Mesenchymal stem cell (in vitro differentiated cells and primary cell): ENCODE measurements around the gene CNR1.

Source experiments
- DNase-seq: peaks from one replicate; pipeline ENCODE4 v3.0.0-alpha.2; 2013
- H2AFZ ChIP-seq: one replicate; pipeline ENCODE4 v1.6.1; 2013; ENCODE audit warnings: low read depth, mild to moderate bottlenecking, control low read depth, inconsistent platforms, low read length, moderate library complexity
- H2AK5ac ChIP-seq: 2 replicates; pipeline ENCODE4 v1.6.1; 2013; ENCODE audit warnings: low read length, moderate library complexity, mild to moderate bottlenecking, inconsistent platforms; ENCODE audit not compliant: severe bottlenecking
- H2BK120ac ChIP-seq: one replicate; pipeline ENCODE4 v1.6.1; 2013; ENCODE audit warnings: low read depth, mild to moderate bottlenecking, inconsistent platforms, low read length, moderate library complexity
- H2BK12ac ChIP-seq, 2 experiments: one replicate each; pipeline ENCODE4 v1.6.1; 2013; ENCODE audit warnings: inconsistent platforms in 2 of 2, low read length in 2 of 2, mild to moderate bottlenecking in 2 of 2, moderate library complexity in 2 of 2, control low read depth in 1 of 2
- H2BK15ac ChIP-seq: one replicate; pipeline ENCODE4 v1.6.1; 2013; ENCODE audit warnings: mild to moderate bottlenecking, low read depth, inconsistent platforms; ENCODE audit not compliant: poor library complexity, severe bottlenecking
- H2BK5ac ChIP-seq: 2 replicates; pipeline ENCODE4 v1.6.1; 2013; ENCODE audit warnings: low read depth, mild to moderate bottlenecking, low read length, control low read depth, inconsistent platforms; ENCODE audit not compliant: poor library complexity, severe bottlenecking
- H3K14ac ChIP-seq, 2 experiments: one replicate each; pipeline ENCODE4 v1.6.1; 2013; ENCODE audit warnings: inconsistent platforms in 2 of 2, low read length in 2 of 2, control low read depth in 1 of 2, mild to moderate bottlenecking in 1 of 2, moderate library complexity in 1 of 2
- H3K18ac ChIP-seq, 2 experiments: one replicate each; pipeline ENCODE4 v1.6.1; 2013; ENCODE audit warnings: inconsistent platforms in 2 of 2, low read length in 2 of 2, control low read depth in 1 of 2, low read depth in 1 of 2, mild to moderate bottlenecking in 1 of 2
- H3K23ac ChIP-seq, 2 experiments: one replicate each; pipeline ENCODE4 v1.6.1; 2013; ENCODE audit warnings: inconsistent platforms in 2 of 2, low read length in 2 of 2, mild to moderate bottlenecking in 2 of 2, moderate library complexity in 2 of 2, control low read depth in 1 of 2
- H3K27ac ChIP-seq: 2 replicates; pipeline ENCODE4 v1.5.1; 2013; ENCODE audit warnings: mild to moderate bottlenecking, moderate library complexity, low read length, control low read depth, inconsistent platforms; ENCODE audit not compliant: poor library complexity, severe bottlenecking
- H3K27me3 ChIP-seq, 2 experiments: 2 replicates each; pipeline versions ENCODE4 v1.6.1 to v1.7.0; 2013; ENCODE audit warnings: low read length in 2 of 2, mild to moderate bottlenecking in 2 of 2, moderate library complexity in 2 of 2, control low read depth in 1 of 2, inconsistent platforms in 1 of 2; ENCODE audit not compliant: control insufficient read depth in 1 of 2, insufficient read depth in 1 of 2
- H3K36me3 ChIP-seq, 2 experiments: 2 replicates each; pipeline versions ENCODE4 v1.6.1 to v1.7.0; 2013; ENCODE audit warnings: low read length in 2 of 2, control low read depth in 1 of 2, inconsistent platforms in 1 of 2, low read depth in 1 of 2, mild to moderate bottlenecking in 1 of 2; ENCODE audit not compliant: insufficient read depth in 2 of 2, control insufficient read depth in 1 of 2
- H3K4ac ChIP-seq, 2 experiments: one replicate each; pipeline ENCODE4 v1.6.1; 2013; ENCODE audit warnings: inconsistent platforms in 2 of 2, low read length in 2 of 2, mild to moderate bottlenecking in 2 of 2, moderate library complexity in 2 of 2, control low read depth in 1 of 2, low read depth in 1 of 2
- H3K4me1 ChIP-seq: 2 replicates; pipeline ENCODE4 v1.6.1; 2013; ENCODE audit warnings: low read depth, low read length, control low read depth; ENCODE audit not compliant: control insufficient read depth, insufficient read depth
- H3K4me2 ChIP-seq: 2 replicates; pipeline ENCODE4 v1.6.1; 2013; ENCODE audit warnings: low read length, mild to moderate bottlenecking, inconsistent platforms; ENCODE audit not compliant: poor library complexity, severe bottlenecking
- H3K4me3 ChIP-seq, 2 experiments: 2 replicates each; pipeline versions ENCODE4 v1.5.1 to v1.7.0; 2013; ENCODE audit warnings: low read length in 2 of 2, mild to moderate bottlenecking in 2 of 2, control low read depth in 1 of 2, low read depth in 1 of 2; ENCODE audit not compliant: insufficient read depth in 1 of 2
- H3K79me1 ChIP-seq: replicated peaks from 2 replicates; pipeline ENCODE4 v1.6.1; 2013; ENCODE audit warnings: mild to moderate bottlenecking, control low read depth, low read length, inconsistent platforms; ENCODE audit not compliant: poor library complexity, severe bottlenecking
- H3K9ac ChIP-seq: 2 replicates; pipeline ENCODE4 v1.7.0; 2013; ENCODE audit warnings: mild to moderate bottlenecking, low read length, moderate library complexity
- H3K9me3 ChIP-seq: 2 replicates; pipeline ENCODE4 v1.7.0; 2013; ENCODE audit warnings: mild to moderate bottlenecking, low read length; ENCODE audit not compliant: control insufficient read depth
- H4K8ac ChIP-seq: one replicate; pipeline ENCODE4 v1.6.1; 2013; ENCODE audit warnings: inconsistent platforms, mild to moderate bottlenecking, low read length, moderate library complexity
- H4K91ac ChIP-seq: one replicate; pipeline ENCODE4 v1.6.1; 2013; ENCODE audit warnings: mild to moderate bottlenecking, low read length, inconsistent platforms
- WGBS: methylation state at CpG from one replicate; pipeline ENCODE4 v1.1.7; 2013; ENCODE audit warnings: mixed read lengths; 5-methylcytosine and 5-hydroxymethylcytosine counted together

Gene CNR1

GRCh38 chr6:88167352-88167937 lies 1.3 kb upstream of the CNR1 start:
- no peak overlapping the region for H2AFZ ChIP-seq

GRCh38 chr6:88166493-88167351 lies 575 bp upstream of the CNR1 start:
- H2AFZ ChIP-seq, result peak overlapping the region; percentile 59
- no peak for DNase-seq
- H4K91ac ChIP-seq, result no peak overlapping the region
- H3K36me3 ChIP-seq, result no peaks in the 10 kb centered on the region
- H3K27me3 ChIP-seq, result peaks cover 35 to 84% of the 10 kb centered on the region in 2 experiments
- no peak overlapping the region for H3K27ac ChIP-seq
- H2BK120ac ChIP-seq, result no peak overlapping the region
- no peak overlapping the region for H3K18ac ChIP-seq
- peaks cover 3% of the 10 kb centered on the region for H3K9me3 ChIP-seq
- H4K8ac ChIP-seq, result no peak overlapping the region
- H3K23ac ChIP-seq, result peak overlapping the region in 1 of 2 experiments; percentile 23
- H3K4ac ChIP-seq, result no peak overlapping the region
- no peak overlapping the region for H2BK5ac ChIP-seq
- H2AK5ac ChIP-seq, result no peak overlapping the region
- peak overlapping the region; percentile 55 to 72 for H3K4me3 ChIP-seq
- peaks cover 21% of the 10 kb centered on the region for H3K4me1 ChIP-seq
- H2BK15ac ChIP-seq, result no peak overlapping the region
- WGBS, result under 1% methylated on average over 64 of the region's 103 CpGs
- no peak overlapping the region for H2BK12ac ChIP-seq
- peak overlapping the region; percentile 94 for H3K4me2 ChIP-seq
- H3K79me1 ChIP-seq, result no peaks in the 10 kb centered on the region
- H3K14ac ChIP-seq, result no peak overlapping the region
- H3K9ac ChIP-seq, result no peak overlapping the region

More at GRCh38 chr6:88167352-88167937, 1.3 kb upstream of the CNR1 start:
- Histone ChIP-seq H2AK5ac (no peak overlapping the region), H2BK5ac (no peak overlapping the region), H3K36me3 (no peaks in the 10 kb centered on the region), H2BK12ac (no peak overlapping the region), H3K79me1 (no peaks in the 10 kb centered on the region), H3K23ac (no peak overlapping the region), H3K9me3 (peaks cover 3% of the 10 kb centered on the region), H2BK120ac (no peak overlapping the region), H3K27me3 (peaks cover 35 to 76% of the 10 kb centered on the region in 2 experiments), H3K18ac (no peak overlapping the region), H4K91ac (no peak overlapping the region), H3K4me3 (peak overlapping the region in 1 of 2 experiments; percentile 55), H3K4me1 (peaks cover 21% of the 10 kb centered on the region), H4K8ac (no peak overlapping the region), H3K4ac (no peak overlapping the region), H3K27ac (no peak overlapping the region), H2BK15ac (no peak overlapping the region), H3K14ac (no peak overlapping the region), H3K4me2 (peak overlapping the region; percentile 94), H3K9ac (no peak overlapping the region)
- no peak for DNase-seq
- 9% methylated on average over 34 of the region's 40 CpGs for WGBS

- Histone ChIP-seq H3K4me3 (peak overlapping the region; percentile 55 to 72), H3K4me1 (peaks cover 21% of the 10 kb centered on the region), H3K36me3 (no peaks in the 10 kb centered on the region), H4K91ac (no peak overlapping the region), H3K18ac (peak overlapping the region in 1 of 2 experiments; percentile 22), H2BK12ac (no peak overlapping the region), H2AFZ (no peak overlapping the region), H2BK15ac (no peak overlapping the region), H3K4me2 (peak overlapping the region; percentile 94), H3K9me3 (peaks cover 3% of the 10 kb centered on the region), H3K27ac (no peak overlapping the region), H3K14ac (no peak overlapping the region), H2BK120ac (no peak overlapping the region), H2BK5ac (no peak overlapping the region), H3K23ac (no peak overlapping the region), H3K9ac (no peak overlapping the region), H4K8ac (no peak overlapping the region), H2AK5ac (no peak overlapping the region), H3K79me1 (no peaks in the 10 kb centered on the region), H3K27me3 (peaks cover 35 to 83% of the 10 kb centered on the region in 2 experiments), H3K4ac (no peak overlapping the region)
- 7% methylated on average over 16 of the region's 18 CpGs for WGBS
- DNase-seq, result no peak
Measured at GRCh38 chr6:88165087-88165843, 882 bp downstream of the CNR1 start.

- Histone ChIP-seq H3K79me1 (no peaks in the 10 kb centered on the region), H3K4me3 (no peak overlapping the region), H2BK15ac (no peak overlapping the region), H3K27me3 (peaks cover 32 to 71% of the 10 kb centered on the region in 2 experiments), H2BK5ac (no peak overlapping the region), H2AK5ac (no peak overlapping the region), H3K27ac (no peak overlapping the region), H3K4ac (no peak overlapping the region), H3K4me1 (peaks cover 21% of the 10 kb centered on the region), H2BK120ac (no peak overlapping the region), H4K8ac (no peak overlapping the region), H3K23ac (no peak overlapping the region), H4K91ac (no peak overlapping the region), H3K9me3 (no peaks in the 10 kb centered on the region), H3K9ac (no peak overlapping the region), H2BK12ac (no peak overlapping the region), H3K4me2 (no peak overlapping the region), H2AFZ (no peak overlapping the region), H3K14ac (no peak overlapping the region), H3K18ac (no peak overlapping the region), H3K36me3 (no peaks in the 10 kb centered on the region)
- WGBS, result 88% methylated on average over 4 of the region's 4 CpGs
- DNase-seq, result no peak
Measured at GRCh38 chr6:88164061-88164460, 2.1 kb downstream of the CNR1 start.
